GM12873 (cell line): Measurements from ENCODE around the gene EPS8L3.

Source experiments
- CTCF ChIP-seq: IDR thresholded peaks from 2 replicates; pipeline ENCODE4 v1.5.1; 2012; ENCODE audit warnings: low read depth, mild to moderate bottlenecking, moderate library complexity, low read length, control low read depth; ENCODE audit not compliant: insufficient read depth; ENCODE audit errors: missing control alignments

Gene EPS8L3

GRCh38 chr1:109757936-109758786 is 5.6 kb downstream of the EPS8L3 start:
- TF ChIP-seq CTCF: no peak

GRCh38 chr1:109756848-109757521 is 6.7 kb downstream of the EPS8L3 start:
- no peak for TF ChIP-seq CTCF

GRCh38 chr1:109754738-109755137 is 9.0 kb downstream of the EPS8L3 start:
- TF ChIP-seq CTCF: no peak

- no peak for TF ChIP-seq CTCF
Measured at GRCh38 chr1:109751531-109752260, 12.0 kb downstream of the EPS8L3 start.

GRCh38 chr1:109750920-109751319 is 12.8 kb downstream of the EPS8L3 start:
- no peak for TF ChIP-seq CTCF

GRCh38 chr1:109750241-109750882 is 13.4 kb downstream of the EPS8L3 start:
- no peak for TF ChIP-seq CTCF
